H1 (cell line): Measurements from ENCODE around the gene MYL2. TPM values are rescaled to one million over a fixed set of nuclear protein-coding genes. Genes with fewer than 3 reads are reported as not detected.

Experiments used
- CHD1 ChIP-seq: IDR thresholded peaks from 2 replicates; pipeline ENCODE4 v1.6.1; 2012; ENCODE audit warnings: low read depth, low read length, improper control_type of control experiment
- EZH2 ChIP-seq: fragments of 200-600 bp; sonication (generic); IDR thresholded peaks from 2 replicates; pipeline ENCODE4 v1.7.1; 2012; ENCODE audit warnings: low read depth, mild to moderate bottlenecking, moderate library complexity, low read length, inconsistent platforms; ENCODE audit not compliant: severe bottlenecking
- MAX ChIP-seq: IDR thresholded peaks from 2 replicates; pipeline ENCODE4 v1.6.1; 2012; ENCODE audit warnings: inconsistent platforms
- polyA plus RNA-seq, 7 experiments: library from polyadenylated mRNA; depleted of rRNA in 3 of 7; stranded (reverse) in 5 of 7; unstranded in 2 of 7; fragments of >200 nt in 5 of 7; fragments of 200-250 nt in 2 of 7; gene quantifications; 1 replicate in 5 of 7; 2 replicates in 1 of 7; 4 replicates in 1 of 7; pipeline versions ENCODE4 v1.2.1 to v1.2.3, GENCODE V29; 2011 to 2013; ENCODE audit warnings: missing spikeins in 2 of 7, mixed read lengths in 2 of 7
- total RNA-seq: library from RNA; stranded (reverse); fragmentation: NEBNext Ultra II Directional; extraction: Animal tissue kit (Norgen Biotek cat#: 25700); gene quantifications from 2 replicates; pipeline ENCODE4 v1.2.1, GENCODE V29; 2021

Gene MYL2
- total and polyA plus RNA-seq, 2 of the 8 experiments (the other 6 are each of a cell fraction or from before 2014, with no cell fraction given) = not detected

GRCh38 chr12:110880651-110881050 lies 39.7 kb downstream of the MYL2 start (continued):
- no peak for TF ChIP-seq EZH2
- TF ChIP-seq CHD1 = no peak
- no peak for TF ChIP-seq MAX
